SK-N-MC (cell line): Measurements from ENCODE around the gene SLC9A9.

Experiments
- EZH2 ChIP-seq: fragments of 200-600 bp; sonication (generic); IDR thresholded peaks from one replicate; pipeline ENCODE4 v1.6.1; 2017; ENCODE audit warnings: antibody characterized with exemption
- FOXP2 ChIP-seq: optimal IDR thresholded peaks from 2 replicates; pipeline ENCODE3; 2011; ENCODE audit warnings: mild to moderate bottlenecking, moderate library complexity; ENCODE audit not compliant: insufficient read depth; ENCODE audit errors: extremely low read length, control extremely low read depth
- POLR2AphosphoS5 ChIP-seq: IDR thresholded peaks from 2 replicates; pipeline ENCODE4 v1.6.1; 2012; ENCODE audit warnings: mild to moderate bottlenecking, low read depth, low read length, borderline replicate concordance

DNA sequence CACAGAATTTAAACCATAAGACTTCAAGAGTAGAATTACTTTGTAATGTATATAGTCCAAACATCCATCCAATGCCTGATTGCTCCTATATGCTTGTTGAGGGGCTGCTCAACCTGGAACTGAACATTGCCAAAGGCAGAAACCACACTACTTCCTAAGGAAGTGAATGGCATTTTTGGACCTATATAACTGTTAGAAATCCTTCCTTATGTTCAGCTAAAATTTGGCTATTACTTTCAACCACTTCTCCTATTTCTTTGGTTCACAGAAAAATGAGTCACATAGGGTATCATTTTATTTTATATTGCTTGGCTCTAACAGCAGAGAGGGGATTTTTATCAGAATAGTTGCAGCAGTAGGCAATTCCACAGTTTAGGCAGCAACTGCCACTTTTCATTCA lies 342.1 kb downstream of the SLC9A9 start:
- TF ChIP-seq POLR2AphosphoS5 (no peak), EZH2 (no peak), FOXP2 (no peak)
